Measurements from ENCODE around the gene MT3.

Gene MT3

GRCh38 chr16:56628486-56629350 is 39.4 kb downstream of the MT3 start:
- no peak overlapping the region for H3K4me3 ChIP-seq (ENCODE audit: low read depth, low read length)

GRCh38 chr16:56629531-56629930 is 40.2 kb downstream of the MT3 start:
- H3K4me3 ChIP-seq (ENCODE audit: low read depth, low read length) = no peak overlapping the region

- H3K4me3 ChIP-seq (ENCODE audit: low read depth, low read length) = no peak overlapping the region
Measured at GRCh38 chr16:56630134-56630533, 40.8 kb downstream of the MT3 start.

GRCh38 chr16:56631197-56631596 is 41.9 kb downstream of the MT3 start:
- H3K4me3 ChIP-seq (ENCODE audit: low read depth, low read length) = no peak overlapping the region

GRCh38 chr16:56631832-56632155 is 42.5 kb downstream of the MT3 start:
- H3K4me3 ChIP-seq (ENCODE audit: low read depth, low read length) = peak overlapping the region; percentile 30

- H3K4me3 ChIP-seq (ENCODE audit: low read depth, low read length) = peak within 1 kb of the TSS; percentile 30
Measured at GRCh38 chr16:56632156-56632847, 43.0 kb downstream of the MT3 start, which contains the start of gene MT1M. Gene MT1M (plus strand): TSS chr16:56632659. CDS start chr16:56632732, 73 bp downstream.

GRCh38 chr16:56632848-56633365 is 43.6 kb downstream of the MT3 start:
- H3K4me3 ChIP-seq (ENCODE audit: low read depth, low read length) = peak overlapping the region; percentile 30

- no peak overlapping the region for H3K4me3 ChIP-seq (ENCODE audit: low read depth, low read length)
Measured at GRCh38 chr16:56633535-56633934, 44.2 kb downstream of the MT3 start.

- H3K4me3 ChIP-seq (ENCODE audit: low read depth, low read length) = no peak overlapping the region
Measured at GRCh38 chr16:56634715-56635440, 45.5 kb downstream of the MT3 start.

- H3K4me3 ChIP-seq (ENCODE audit: low read depth, low read length) = no peak overlapping the region
Measured at GRCh38 chr16:56635441-56635967, 46.2 kb downstream of the MT3 start.

- no peak overlapping the region for H3K4me3 ChIP-seq (ENCODE audit: low read depth, low read length)
Measured at GRCh38 chr16:56636616-56637413, 47.5 kb downstream of the MT3 start.

GRCh38 chr16:56637814-56638750 is 48.8 kb downstream of the MT3 start, which contains the start of gene MT1A:
Gene MT1A (plus strand): TSS chr16:56638666. CDS start chr16:56638739, 73 bp downstream.
- peak within 1 kb of the TSS; percentile 28 for H3K4me3 ChIP-seq (ENCODE audit: low read depth, low read length)

- H3K4me3 ChIP-seq (ENCODE audit: low read depth, low read length) = no peak overlapping the region
Measured at GRCh38 chr16:56639045-56639444, 49.7 kb downstream of the MT3 start.

- H3K4me3 ChIP-seq (ENCODE audit: low read depth, low read length) = no peak overlapping the region
Measured at GRCh38 chr16:56640076-56640475, 50.7 kb downstream of the MT3 start.
